ENCODE data around the gene TM6SF1. TPM values are rescaled to one million over a fixed set of nuclear protein-coding genes. Genes with fewer than 3 reads are reported as not detected.
"Not testable (repeated sequence)": the region's sequence is repeated elsewhere in the genome, so short reads cannot be mapped to it uniquely, and the experiment has no call there.

The TM6SF1 gene
- total RNA-seq: 4.5 TPM

GRCh38 chr15:83106994-83107840 is at the start of gene TM6SF1:
TSS of gene TM6SF1 (plus strand) at chr15:83107645. CDS start at chr15:83107681, 36 bp downstream.
- DNase-seq: no peak

DNA sequence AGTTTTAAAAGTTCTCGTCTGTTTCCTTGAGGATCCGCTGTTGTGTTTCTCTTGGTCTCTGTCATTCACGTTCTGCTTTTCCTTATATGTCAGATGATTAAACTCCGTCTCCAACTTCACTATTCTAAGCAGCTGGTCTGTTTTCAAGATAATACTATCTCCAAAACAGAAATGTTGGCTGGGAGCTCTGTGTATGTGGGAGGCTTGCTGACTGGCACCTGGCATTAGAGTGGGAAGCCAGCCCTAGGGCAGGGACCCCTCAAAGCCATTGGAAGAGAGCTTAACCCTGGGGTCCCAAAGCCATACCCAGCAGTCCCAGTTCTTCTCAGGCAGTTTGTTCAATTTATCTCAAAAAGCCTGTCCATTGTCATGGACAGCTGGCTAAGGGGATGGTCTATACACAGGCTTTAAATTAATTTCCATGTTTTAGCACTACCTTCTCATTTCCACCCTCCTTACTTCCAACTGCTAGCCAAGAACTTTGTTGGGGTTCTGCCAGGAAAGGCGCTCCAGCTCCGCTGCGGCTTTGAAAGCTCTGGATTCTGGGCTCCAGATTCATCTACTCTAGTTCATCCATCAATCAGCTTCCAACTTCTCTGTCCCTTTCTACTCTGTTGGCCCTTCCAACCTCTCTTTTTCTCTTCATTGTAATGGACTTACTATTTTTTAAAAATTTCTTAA is 49.6 kb upstream of the TM6SF1 start:
- DNase-seq: no peak

DNA sequence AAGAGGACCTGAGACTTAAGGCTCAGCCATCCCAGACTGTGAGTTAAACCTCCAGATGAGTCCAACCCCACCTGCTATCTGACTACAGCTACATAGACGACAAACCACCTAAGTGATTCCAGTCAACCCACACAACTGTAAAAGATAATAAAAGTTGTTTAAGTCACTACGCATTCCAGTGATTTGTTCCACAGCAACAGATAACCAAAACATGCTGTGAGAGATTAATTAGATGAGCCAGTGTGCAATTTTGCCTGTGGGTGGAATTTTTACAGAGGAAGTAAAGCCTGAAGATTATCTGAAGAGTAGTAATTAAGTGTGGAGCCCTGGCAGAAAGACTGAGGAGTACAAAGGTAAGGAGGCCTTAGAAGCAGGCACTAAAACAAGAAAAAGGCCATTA is 45.8 kb upstream of the TM6SF1 start:
- peak; percentile 44 for DNase-seq

- no peak for DNase-seq
Measured at GRCh38 chr15:83062768-83063180, 44.7 kb upstream of the TM6SF1 start.

DNA sequence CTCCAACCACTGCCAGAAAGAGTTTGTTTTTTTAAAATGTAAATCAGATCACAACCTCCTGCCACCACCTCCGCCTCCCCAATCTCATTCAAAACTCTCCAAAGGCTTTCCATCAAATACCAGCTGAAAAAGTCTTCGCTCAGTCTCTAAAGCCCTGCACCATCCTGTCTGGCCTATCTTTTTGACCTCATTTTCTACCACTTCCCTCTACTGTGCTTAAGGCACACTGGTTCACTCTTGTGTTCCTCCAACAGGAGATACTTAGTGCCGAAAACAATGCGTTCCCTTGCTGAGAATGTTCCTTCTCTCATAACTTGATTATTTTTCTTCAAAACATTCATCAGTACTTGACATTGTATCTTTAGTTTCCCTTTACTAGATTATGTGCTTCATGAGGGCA is 43.9 kb upstream of the TM6SF1 start:
- DNase-seq: no peak

DNA sequence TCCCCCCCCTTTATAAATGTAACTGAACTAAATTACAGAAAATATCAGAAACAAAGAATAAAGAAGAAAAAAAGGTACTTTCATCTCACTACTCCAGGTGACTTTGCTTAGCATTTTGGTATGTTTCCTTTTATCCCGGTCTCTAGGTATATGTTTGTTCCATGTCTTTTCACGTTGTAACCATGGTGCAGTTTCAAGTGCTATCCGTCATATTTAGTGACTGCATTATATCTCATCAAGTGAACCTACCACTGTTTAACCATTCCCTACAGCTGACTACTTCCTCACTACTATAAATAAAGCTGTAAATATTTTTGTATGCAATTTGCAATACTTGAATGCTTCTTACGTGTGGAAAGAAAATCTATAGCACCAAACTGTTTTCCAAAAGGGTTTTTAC is 42.6 kb upstream of the TM6SF1 start:
- no peak for DNase-seq

DNA sequence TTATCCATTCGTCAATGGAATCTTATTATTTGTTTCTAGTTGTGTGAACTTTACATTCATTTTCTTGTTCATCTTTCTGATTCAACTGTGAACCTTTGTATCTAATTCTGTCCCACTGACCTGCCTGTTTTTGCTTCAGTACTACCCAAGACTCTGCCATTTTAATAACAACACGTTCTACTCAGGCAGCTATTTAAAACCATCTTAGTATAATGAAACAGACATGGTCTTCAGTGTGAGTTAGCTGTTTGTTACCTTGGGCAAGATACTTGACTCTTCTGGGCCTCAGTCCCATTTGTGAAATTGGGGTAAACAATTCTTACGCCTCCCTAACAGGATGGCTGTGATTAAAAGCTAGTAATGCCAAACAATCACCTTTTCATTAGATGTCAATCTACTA is 42.0 kb upstream of the TM6SF1 start:
- no peak for DNase-seq

- no peak for DNase-seq
Measured at GRCh38 chr15:83066034-83066733, 41.3 kb upstream of the TM6SF1 start.

DNA sequence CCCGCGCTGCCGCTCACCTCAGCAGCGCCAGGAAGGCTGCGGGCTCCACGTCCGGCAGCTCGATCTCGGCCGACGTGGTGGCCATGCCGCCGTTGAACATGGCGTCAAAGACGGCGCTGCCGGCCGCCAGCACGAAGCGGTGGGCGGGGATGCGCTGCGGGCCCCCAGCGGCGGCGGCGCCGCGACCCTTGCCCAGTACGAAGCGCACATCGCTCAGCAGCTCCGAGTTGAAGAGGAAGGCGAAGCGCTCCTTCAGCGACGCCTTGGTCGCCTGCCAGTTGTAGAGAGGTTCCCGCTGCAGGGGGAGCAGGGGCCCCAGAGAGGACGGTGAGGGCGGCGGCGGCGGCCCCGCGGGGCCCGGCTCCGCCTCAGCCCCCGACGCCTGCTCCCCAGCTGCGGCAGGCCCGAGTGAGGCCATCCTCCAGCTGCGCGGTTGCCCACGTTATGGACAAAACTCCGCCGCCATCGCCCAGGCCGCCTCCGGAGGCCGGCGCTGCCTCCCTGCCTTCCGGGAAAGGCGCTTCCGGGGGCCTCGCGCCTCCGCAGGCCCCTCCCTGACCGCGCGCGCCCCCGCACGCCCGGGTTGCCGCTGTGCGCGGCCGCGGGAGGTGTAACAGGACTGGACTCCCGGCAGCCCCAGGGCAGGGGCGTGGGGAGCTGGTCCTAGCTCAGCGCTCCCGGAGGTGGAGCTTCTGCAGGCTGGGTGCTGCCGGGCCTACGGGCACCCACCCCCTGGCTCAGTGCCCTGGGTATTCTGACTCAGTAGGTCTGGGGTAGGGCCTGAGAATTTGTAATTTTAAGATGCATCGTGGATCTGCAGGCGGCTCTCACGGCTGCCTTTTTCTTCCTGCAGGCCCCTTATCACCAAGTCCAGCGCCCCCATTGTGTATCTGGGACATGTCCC is 40.5 kb upstream of the TM6SF1 start, which contains the start of gene BTBD1:
Gene BTBD1, minus strand, starts transcription at position 519 of the 904 bp plus-strand sequence. Its CDS starts 101 bp downstream, at position 418.
- peak; percentile 80 for DNase-seq

GRCh38 chr15:83067638-83067962 is 39.8 kb upstream of the TM6SF1 start:
- DNase-seq: no peak

- DNase-seq: no peak
Measured at GRCh38 chr15:83068054-83068453, 39.4 kb upstream of the TM6SF1 start.

DNA sequence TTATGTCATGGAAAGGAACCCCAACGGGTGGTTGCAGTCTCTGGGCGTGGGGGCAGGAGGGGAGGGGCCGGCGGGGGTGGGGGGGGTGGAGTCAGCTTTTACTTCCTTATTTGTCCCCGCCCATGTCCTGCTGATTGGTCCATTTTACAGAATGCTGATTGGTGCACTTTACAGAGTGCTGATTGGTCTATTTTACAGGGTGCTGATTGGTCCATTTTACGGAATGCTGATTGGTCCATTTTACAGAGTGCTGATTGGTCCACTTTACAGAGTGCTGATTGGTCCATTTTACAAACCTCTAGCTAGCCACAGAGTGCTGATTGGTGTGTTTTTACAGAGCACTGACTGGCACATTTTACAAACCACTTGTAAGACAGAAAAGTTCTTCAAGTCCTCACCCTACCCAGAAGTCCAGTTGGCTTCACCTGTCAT is 38.2 kb upstream of the TM6SF1 start:
- not testable (repeated sequence) for DNase-seq

DNA sequence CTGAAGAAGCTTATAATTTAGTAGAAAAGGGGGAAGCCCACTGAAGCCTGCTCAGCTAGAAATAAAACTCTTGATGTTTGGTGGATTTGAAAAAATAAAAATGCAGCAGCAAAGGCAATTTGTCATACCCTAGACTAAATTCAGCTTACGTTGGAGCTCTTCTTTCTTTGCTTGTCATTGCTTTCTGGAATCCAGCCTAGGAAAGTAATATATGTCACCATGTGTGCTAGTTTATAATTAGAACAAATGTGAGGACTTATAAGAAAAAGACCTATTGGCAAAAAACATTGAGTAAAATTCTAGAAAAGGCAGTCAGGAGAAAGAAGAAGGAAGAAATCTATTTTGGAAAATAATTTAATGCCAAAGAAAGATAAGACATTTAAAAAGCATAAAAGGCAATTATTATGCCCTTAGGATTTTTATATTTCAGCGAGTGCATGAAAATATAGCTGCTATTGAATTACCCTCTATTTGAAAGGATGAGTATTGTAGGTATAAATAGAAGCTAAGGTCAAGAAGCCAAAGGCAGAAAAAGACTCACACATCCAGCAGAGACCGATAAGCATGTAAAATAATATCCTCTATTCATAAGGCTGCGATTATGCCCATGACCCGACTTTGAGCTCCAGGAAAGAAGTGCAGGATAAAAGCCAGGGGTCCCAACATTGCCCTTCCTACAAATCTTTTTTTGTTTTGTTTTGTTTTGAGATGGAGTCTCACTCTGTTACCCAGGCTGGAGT is 29.8 kb upstream of the TM6SF1 start:
- no peak for DNase-seq

- DNase-seq: no peak
Measured at GRCh38 chr15:83078712-83079111, 28.7 kb upstream of the TM6SF1 start.

GRCh38 chr15:83081256-83082014 is 26.0 kb upstream of the TM6SF1 start:
- DNase-seq: no peak

DNA sequence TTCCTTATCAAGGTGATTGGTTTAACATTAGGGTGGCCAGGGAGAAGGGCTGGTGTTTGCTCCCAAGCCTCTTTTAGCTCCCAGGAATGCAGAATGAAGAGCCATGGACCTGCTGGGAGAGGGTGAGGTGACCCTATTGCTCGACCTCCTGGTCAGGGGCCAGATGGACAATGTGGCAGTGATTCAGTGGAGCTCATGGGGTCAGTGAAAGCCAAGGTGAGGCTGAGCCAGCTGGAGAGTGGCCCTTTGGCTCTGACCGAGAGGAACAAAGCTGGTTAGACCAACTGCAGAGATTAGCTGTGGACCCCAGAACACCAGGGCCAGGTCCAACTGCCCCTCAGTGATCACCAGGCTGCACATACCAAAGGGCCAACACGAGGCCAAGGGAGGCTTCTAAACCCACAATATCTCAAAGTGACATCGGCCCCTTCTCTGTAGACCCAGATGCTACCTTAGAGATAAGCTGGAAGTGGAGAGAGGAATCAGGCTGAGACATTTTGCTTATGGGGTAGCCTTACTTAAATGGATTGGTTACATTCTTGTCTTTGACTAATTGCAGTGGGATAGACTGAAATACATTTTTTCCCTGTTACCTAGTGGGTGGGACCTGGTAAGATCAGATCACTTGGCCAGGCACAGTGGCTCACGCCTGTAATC is 24.6 kb upstream of the TM6SF1 start:
- DNase-seq: no peak

GRCh38 chr15:83085461-83085860 is 22.0 kb upstream of the TM6SF1 start:
- not testable (repeated sequence) for DNase-seq

GRCh38 chr15:83085864-83086552 is 21.4 kb upstream of the TM6SF1 start:
- DNase-seq: not testable (repeated sequence)

DNA sequence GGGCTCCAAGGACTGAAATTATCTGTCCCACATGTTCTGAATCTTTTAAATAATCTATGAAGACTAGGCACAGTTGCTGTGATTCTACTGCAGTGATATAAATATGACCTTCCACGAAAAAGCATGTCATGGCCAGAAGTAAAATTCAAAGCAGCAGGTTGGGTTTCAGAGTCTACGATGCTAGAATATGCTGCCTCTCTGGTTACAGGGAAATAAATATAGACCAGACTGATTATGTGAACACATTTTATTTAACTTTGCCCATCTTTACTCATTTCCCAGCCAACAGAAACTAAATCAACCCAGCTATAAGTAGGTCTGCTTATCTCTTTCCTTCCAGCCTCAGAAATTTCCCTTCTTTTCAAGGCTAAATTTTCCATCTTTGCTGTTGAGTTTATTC is 19.9 kb upstream of the TM6SF1 start:
- no peak for DNase-seq
